HEK293 (cell line): ENCODE measurements around the gene GALNTL6.

Experiments used
- CTCF ChIA-PET: fragments of 350-600 bp; formaldehyde crosslinking; extraction: SDS; loops from one replicate; lab custom pipeline; 2021; ENCODE audit warnings: antibody characterized with exemption; lab: Yijun Ruan, JAX
- POLR2A ChIA-PET: fragments of 300-600 bp; formaldehyde crosslinking; extraction: SDS; loops from one replicate; lab custom pipeline; 2020; ENCODE audit warnings: antibody characterized with exemption, inconsistent platforms; lab: Yijun Ruan, JAX
- H3K27ac ChIP-seq: fragments of 200-500 bp; sonication (Bioruptor generic); 2 replicates; pipeline ENCODE4 v1.5.1; 2014; ENCODE audit warnings: low read depth, low read length, control low read depth, inconsistent platforms; ENCODE audit errors: extremely low read depth
- H3K36me3 ChIP-seq, 2 experiments: fragments of 200-500 bp in 1 of 2; sonication (Bioruptor generic) in 1 of 2; 1 replicate in 1 of 2; 2 replicates in 1 of 2; pipeline ENCODE4 v1.5.1; 2014 to 2017; ENCODE audit warnings: inconsistent platforms in 2 of 2, low read length in 2 of 2; ENCODE audit not compliant: control insufficient read depth in 2 of 2, insufficient read depth in 1 of 2
- H3K4me1 ChIP-seq: fragments of 200-500 bp; sonication (Bioruptor generic); 2 replicates; pipeline ENCODE4 v1.5.1; 2014; ENCODE audit warnings: mild to moderate bottlenecking, low read length, inconsistent platforms; ENCODE audit not compliant: control insufficient read depth, insufficient read depth
- H3K4me3 ChIP-seq: 2 replicates; pipeline ENCODE4 v1.5.1; 2011; ENCODE audit warnings: low read depth, mild to moderate bottlenecking, control low read depth, low read length, moderate library complexity
- H3K9me3 ChIP-seq: fragments of 200-500 bp; sonication (Bioruptor generic); 2 replicates; pipeline ENCODE4 v1.5.1; 2014; ENCODE audit warnings: low read depth, low read length, inconsistent platforms; ENCODE audit not compliant: control insufficient read depth, insufficient read depth
- ATF2 ChIP-seq: fragments of 450-650 bp; formaldehyde crosslinking; IDR thresholded peaks from 2 replicates; pipeline ENCODE4 v1.5.1; 2016; ENCODE audit warnings: missing biosample characterization, missing genetic modification characterization, low read depth
- GLI2 ChIP-seq: fragments of 450-650 bp; formaldehyde crosslinking; IDR thresholded peaks from 2 replicates; pipeline ENCODE4; 2017; ENCODE audit warnings: missing biosample characterization, missing genetic modification characterization, low read depth, borderline replicate concordance
- KLF17 ChIP-seq: fragments of 450-650 bp; formaldehyde crosslinking; IDR thresholded peaks from 2 replicates; pipeline ENCODE4 v1.5.1; 2016; ENCODE audit warnings: missing biosample characterization, missing genetic modification characterization
- SP2 ChIP-seq: fragments of 450-650 bp; formaldehyde crosslinking; IDR thresholded peaks from 2 replicates; pipeline ENCODE4 v1.5.1; 2016; ENCODE audit warnings: missing biosample characterization, missing genetic modification characterization
- ZBTB17 ChIP-seq: fragments of 450-650 bp; formaldehyde crosslinking; IDR thresholded peaks from 2 replicates; pipeline ENCODE4 v1.5.1; 2016; ENCODE audit warnings: missing biosample characterization, missing genetic modification characterization
- ZFHX2 ChIP-seq: fragments of 450-650 bp; formaldehyde crosslinking; conservative IDR thresholded peaks from 2 replicates; pipeline ENCODE4 v1.5.1; 2016; ENCODE audit warnings: missing biosample characterization, missing genetic modification characterization
- ZFP3 ChIP-seq: fragments of 450-650 bp; formaldehyde crosslinking; IDR thresholded peaks from 2 replicates; pipeline ENCODE4 v1.5.1; 2016; ENCODE audit warnings: low read depth, missing biosample characterization, missing genetic modification characterization
- ZFP41 ChIP-seq: fragments of 450-650 bp; formaldehyde crosslinking; IDR thresholded peaks from 2 replicates; pipeline ENCODE4 v1.5.1; 2016; ENCODE audit warnings: missing biosample characterization, missing genetic modification characterization, borderline replicate concordance
- ZNF174 ChIP-seq: fragments of 450-650 bp; formaldehyde crosslinking; IDR thresholded peaks from 2 replicates; pipeline ENCODE4 v1.5.0; 2017; ENCODE audit warnings: missing biosample characterization, mild to moderate bottlenecking, missing genetic modification characterization
- ZNF175 ChIP-seq: fragments of 450-650 bp; formaldehyde crosslinking; IDR thresholded peaks from 2 replicates; pipeline ENCODE4 v1.5.1; 2016; ENCODE audit warnings: missing biosample characterization, missing genetic modification characterization
- ZNF19 ChIP-seq: fragments of 450-650 bp; formaldehyde crosslinking; IDR thresholded peaks from 2 replicates; pipeline ENCODE4; 2016; ENCODE audit warnings: missing biosample characterization, missing genetic modification characterization, low read depth
- ZNF214 ChIP-seq: fragments of 450-650 bp; formaldehyde crosslinking; IDR thresholded peaks from 2 replicates; pipeline ENCODE4 v1.5.1; 2017; ENCODE audit warnings: missing biosample characterization, mild to moderate bottlenecking, missing genetic modification characterization, borderline replicate concordance
- ZNF23 ChIP-seq: fragments of 450-650 bp; formaldehyde crosslinking; IDR thresholded peaks from 2 replicates; pipeline ENCODE4 v1.5.1; 2016; ENCODE audit warnings: missing biosample characterization, missing genetic modification characterization, borderline replicate concordance
- ZNF354C ChIP-seq: fragments of 450-650 bp; formaldehyde crosslinking; IDR thresholded peaks from 2 replicates; pipeline ENCODE4 v1.5.1; 2016; ENCODE audit warnings: missing biosample characterization, missing genetic modification characterization, low read depth, borderline replicate concordance
- ZNF501 ChIP-seq: fragments of 450-650 bp; formaldehyde crosslinking; IDR thresholded peaks from 2 replicates; pipeline ENCODE4 v1.5.1; 2016; ENCODE audit warnings: missing biosample characterization, missing genetic modification characterization
- ZNF514 ChIP-seq: fragments of 450-650 bp; formaldehyde crosslinking; IDR thresholded peaks from 2 replicates; pipeline ENCODE4 v1.5.1; 2016; ENCODE audit warnings: missing biosample characterization, missing genetic modification characterization
- ZNF561 ChIP-seq: fragments of 450-650 bp; IDR thresholded peaks from 2 replicates; pipeline ENCODE4 v1.5.1; 2018; ENCODE audit warnings: missing biosample characterization, missing genetic modification characterization, borderline replicate concordance
- ZNF654 ChIP-seq: fragments of 450-650 bp; formaldehyde crosslinking; IDR thresholded peaks from 2 replicates; pipeline ENCODE4 v1.5.1; 2016; ENCODE audit warnings: low read depth, missing biosample characterization, missing genetic modification characterization
- ZNF701 ChIP-seq: fragments of 450-650 bp; formaldehyde crosslinking; IDR thresholded peaks from 2 replicates; pipeline ENCODE4 v1.5.1; 2016; ENCODE audit warnings: missing biosample characterization, missing genetic modification characterization
- ZNF791 ChIP-seq: fragments of 450-650 bp; formaldehyde crosslinking; IDR thresholded peaks from 2 replicates; pipeline ENCODE4 v1.5.1; 2016; ENCODE audit warnings: missing biosample characterization, missing genetic modification characterization
- ZNF837 ChIP-seq: fragments of 450-650 bp; formaldehyde crosslinking; IDR thresholded peaks from 2 replicates; pipeline ENCODE4 v1.5.1; 2016; ENCODE audit warnings: missing biosample characterization, missing genetic modification characterization
- TF ChIP-seq, protein P1 (sequence below): fragments of 450-650 bp; formaldehyde crosslinking; IDR thresholded peaks from 2 replicates; pipeline ENCODE4 v1.5.1; 2016; ENCODE audit warnings: missing biosample characterization, missing genetic modification characterization, borderline replicate concordance
- TF ChIP-seq, protein P2 (sequence below): fragments of 450-650 bp; formaldehyde crosslinking; IDR thresholded peaks from 2 replicates; pipeline ENCODE4 v1.5.1; 2017; ENCODE audit warnings: missing biosample characterization, mild to moderate bottlenecking, missing genetic modification characterization, moderate library complexity

GALNTL6 gene

DNA sequence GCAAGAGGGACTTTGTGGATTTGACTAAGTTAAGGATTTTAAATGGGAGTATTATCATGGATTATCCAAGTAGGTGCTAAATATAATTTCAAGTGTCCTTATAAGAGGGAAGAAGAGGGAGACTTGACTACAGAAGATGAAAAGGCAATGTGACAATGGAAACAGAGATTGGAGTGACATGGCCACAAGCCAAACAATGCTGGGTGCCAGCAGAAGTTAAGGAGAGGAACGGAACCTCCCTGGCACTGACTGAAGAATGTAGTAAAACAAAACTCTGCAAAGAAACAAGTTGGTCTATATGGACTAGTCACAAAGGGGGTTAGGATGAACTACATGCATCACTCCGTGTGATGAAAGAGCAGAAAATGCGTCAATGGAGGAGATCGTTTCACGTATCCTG, 959.6 kb downstream of the GALNTL6 start:
- Histone ChIP-seq H3K36me3 (no peaks in the 10 kb centered on the region), H3K4me1 (no peaks in the 10 kb centered on the region), H3K4me3 (no peak overlapping the region), H3K9me3 (no peaks in the 10 kb centered on the region), H3K27ac (no peak overlapping the region)
- CTCF ChIA-PET, result no interaction called here
- TF ChIP-seq, protein P1, sequence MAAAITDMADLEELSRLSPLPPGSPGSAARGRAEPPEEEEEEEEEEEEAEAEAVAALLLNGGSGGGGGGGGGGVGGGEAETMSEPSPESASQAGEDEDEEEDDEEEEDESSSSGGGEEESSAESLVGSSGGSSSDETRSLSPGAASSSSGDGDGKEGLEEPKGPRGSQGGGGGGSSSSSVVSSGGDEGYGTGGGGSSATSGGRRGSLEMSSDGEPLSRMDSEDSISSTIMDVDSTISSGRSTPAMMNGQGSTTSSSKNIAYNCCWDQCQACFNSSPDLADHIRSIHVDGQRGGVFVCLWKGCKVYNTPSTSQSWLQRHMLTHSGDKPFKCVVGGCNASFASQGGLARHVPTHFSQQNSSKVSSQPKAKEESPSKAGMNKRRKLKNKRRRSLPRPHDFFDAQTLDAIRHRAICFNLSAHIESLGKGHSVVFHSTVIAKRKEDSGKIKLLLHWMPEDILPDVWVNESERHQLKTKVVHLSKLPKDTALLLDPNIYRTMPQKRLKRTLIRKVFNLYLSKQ, result no peak
- TF ChIP-seq ZNF214 (no peak), GLI2 (tag by site-specific recombination) (no peak), ZNF19 (tag by site-specific recombination) (no peak), ZNF501 (tag by site-specific recombination) (no peak), ATF2 (tag by site-specific recombination) (no peak), ZNF23 (tag by site-specific recombination) (no peak), ZFP3 (tag by site-specific recombination) (no peak), ZNF175 (tag by site-specific recombination) (no peak), ZNF791 (tag by site-specific recombination) (no peak), ZNF654 (tag by site-specific recombination) (no peak), ZNF354C (tag by site-specific recombination) (no peak), ZNF561 (no peak)
- POLR2A ChIA-PET, result no interaction called here

GRCh38 chr4:172776203-172776861, 963.1 kb downstream of the GALNTL6 start:
- no peaks in the 10 kb centered on the region for H3K9me3 ChIP-seq
- H3K36me3 ChIP-seq, result no peaks in the 10 kb centered on the region
- no peaks in the 10 kb centered on the region for H3K4me1 ChIP-seq
- ChIA-PET POLR2A (no interaction called here), CTCF (no interaction called here)
- TF ChIP-seq, protein P2, sequence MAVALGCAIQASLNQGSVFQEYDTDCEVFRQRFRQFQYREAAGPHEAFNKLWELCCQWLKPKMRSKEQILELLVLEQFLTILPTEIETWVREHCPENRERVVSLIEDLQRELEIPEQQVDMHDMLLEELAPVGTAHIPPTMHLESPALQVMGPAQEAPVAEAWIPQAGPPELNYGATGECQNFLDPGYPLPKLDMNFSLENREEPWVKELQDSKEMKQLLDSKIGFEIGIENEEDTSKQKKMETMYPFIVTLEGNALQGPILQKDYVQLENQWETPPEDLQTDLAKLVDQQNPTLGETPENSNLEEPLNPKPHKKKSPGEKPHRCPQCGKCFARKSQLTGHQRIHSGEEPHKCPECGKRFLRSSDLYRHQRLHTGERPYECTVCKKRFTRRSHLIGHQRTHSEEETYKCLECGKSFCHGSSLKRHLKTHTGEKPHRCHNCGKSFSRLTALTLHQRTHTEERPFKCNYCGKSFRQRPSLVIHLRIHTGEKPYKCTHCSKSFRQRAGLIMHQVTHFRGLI (tag by site-specific recombination), result no peak
- no peak for TF ChIP-seq ZNF514 (tag by site-specific recombination)
- TF ChIP-seq ZNF701, result no peak
- TF ChIP-seq ZFP41 (tag by site-specific recombination), result no peak
- TF ChIP-seq ZNF837 (tag by site-specific recombination), result no peak
- no peak for TF ChIP-seq KLF17 (tag by site-specific recombination)
- no peak for TF ChIP-seq ZFHX2 (tag by site-specific recombination)
- no peak for TF ChIP-seq ZBTB17
- no peak for TF ChIP-seq ZNF174
- TF ChIP-seq SP2, result no peak
- H3K4me3 ChIP-seq, result no peak overlapping the region
- H3K27ac ChIP-seq, result no peak overlapping the region
